ENCODE measurements around the gene ITPK1. TPM values are rescaled to one million over a fixed set of nuclear protein-coding genes. Genes with fewer than 3 reads are reported as not detected.

Gene ITPK1
- total and polyA plus RNA-seq, 2 donors (not counting 3 experiments of a cell fraction or from before 2014, with no cell fraction given), result 39.6 to 51.8 TPM

DNA sequence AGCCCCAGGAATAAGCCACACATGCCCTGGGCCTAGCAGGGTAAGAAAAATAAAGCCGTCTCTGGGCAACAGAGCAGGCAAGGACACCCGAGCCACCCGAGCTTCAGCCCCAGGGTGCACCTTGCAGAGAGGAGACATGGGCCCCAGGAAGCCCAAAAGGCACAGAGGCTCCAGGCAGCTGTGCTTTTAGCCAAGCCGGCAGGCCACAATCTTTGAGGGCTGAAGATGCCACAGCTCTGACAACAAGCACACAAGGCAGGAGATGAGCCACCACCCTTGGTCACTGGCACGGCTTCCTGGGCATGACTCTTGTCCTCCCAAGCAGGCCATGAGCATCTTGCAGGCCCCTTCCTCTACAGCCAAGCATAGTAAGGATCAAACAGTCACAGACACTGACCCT is 86.3 kb downstream of the ITPK1 start:
- CTCF ChIA-PET, result interaction anchor here (5.4 kb wide), 1 partner anchor 84 kb away, joined by 27 read pairs; no protein-coding TSS in a partner anchor
- Histone ChIP-seq H3K4me1 (ENCODE audit: control insufficient read depth, extremely low read depth, insufficient read depth, low read length) (no peaks in the 10 kb centered on the region), H3K27ac (ENCODE audit: insufficient read depth, low read depth, low read length) (no peak overlapping the region), H4K20me1 (replicated peaks; ENCODE audit: control insufficient read depth, extremely low read depth, insufficient read depth, low read length) (no peaks in the 10 kb centered on the region), H3K4me3 (replicated peaks in 1 of 3; ENCODE audit: insufficient read depth in 1 of 3, low read depth in 1 of 3, low read length in 3 of 3) (no peak overlapping the region), H3K9me3 (replicated peaks; ENCODE audit: control insufficient read depth, insufficient read depth, low read length) (no peaks in the 10 kb centered on the region), H3K36me3 (ENCODE audit: control insufficient read depth in 2 of 2, extremely low read depth in 1 of 2, insufficient read depth in 2 of 2, low read length in 2 of 2) (no peaks in the 10 kb centered on the region), H2AFZ (ENCODE audit: low read depth, low read length) (no peak overlapping the region), H3K27me3 (ENCODE audit: control insufficient read depth in 2 of 2, insufficient read depth in 2 of 2, low read length in 2 of 2) (no peaks in the 10 kb centered on the region), H3K9ac (replicated peaks; ENCODE audit: extremely low read depth, insufficient read depth, low read length) (no peak overlapping the region), H3K79me2 (ENCODE audit: control insufficient read depth, insufficient read depth, low read length) (no peaks in the 10 kb centered on the region), H3K9me1 (replicated peaks; ENCODE audit: control insufficient read depth, extremely low read depth, insufficient read depth, low read length) (no peaks in the 10 kb centered on the region), H3K4me2 (ENCODE audit: insufficient read depth, low read length) (no peak overlapping the region)
- POLR2A ChIA-PET, result no interaction called here
- TF ChIP-seq POLR2AphosphoS5 (IDR thresholded peaks at IDR 0.05; ENCODE audit: insufficient read depth, low read depth, low read length) (no peak), JUN (IDR thresholded peaks at IDR 0.05; ENCODE audit: borderline replicate concordance, insufficient read depth, insufficient read length, low read depth) (no peak), POLR2A (IDR thresholded peaks at IDR 0.05; ENCODE audit: low read depth, low read length) (no peak), FOS (IDR thresholded peaks at IDR 0.05; ENCODE audit: borderline replicate concordance, insufficient read depth, low read length) (no peak), MYC (IDR thresholded peaks at IDR 0.05; ENCODE audit: low read depth, low read length) (no peak), EZH2 (IDR thresholded peaks at IDR 0.05; ENCODE audit: borderline replicate concordance, low read depth, low read length, severe bottlenecking) (no peak), GATA2 (IDR thresholded peaks at IDR 0.05; ENCODE audit: insufficient read depth, insufficient read length, low read depth, low read length) (no peak)
- FAIRE-seq (no peak), DNase-seq (ENCODE audit: low read depth, low spot score) (no peak)
- intact Hi-C loops (cut with micrococcal nuclease) (no loop called here), dilution Hi-C loops (cut with MboI; ENCODE audit: extremely low pct_ligation_motif_present, low sequenced_read_pairs) (no loop called here)
- BruUV-seq (replicated peaks), result no TSS peak

DNA sequence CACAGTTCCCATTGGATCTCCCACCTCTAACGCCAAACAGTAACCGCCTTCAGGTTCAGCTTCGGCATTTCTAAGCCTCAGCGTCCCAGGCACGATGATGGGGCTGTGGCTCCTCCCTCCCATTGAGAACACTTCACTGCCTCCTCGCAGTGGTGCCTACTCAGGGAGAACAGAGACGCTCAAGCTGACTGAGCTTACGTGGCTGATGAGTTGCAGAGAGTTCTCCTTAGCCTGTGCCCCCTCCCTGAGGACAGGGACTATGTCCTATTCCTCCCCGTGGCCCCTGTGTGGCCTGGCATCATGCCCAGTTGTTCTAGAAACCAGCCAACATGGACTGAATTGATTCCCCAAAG is 87.0 kb downstream of the ITPK1 start:
- Histone ChIP-seq H3K9ac (replicated peaks; ENCODE audit: extremely low read depth, insufficient read depth, low read length) (no peak overlapping the region), H3K4me1 (ENCODE audit: control insufficient read depth, extremely low read depth, insufficient read depth, low read length) (no peaks in the 10 kb centered on the region), H3K27me3 (ENCODE audit: control insufficient read depth in 2 of 2, insufficient read depth in 2 of 2, low read length in 2 of 2) (no peaks in the 10 kb centered on the region), H4K20me1 (replicated peaks; ENCODE audit: control insufficient read depth, extremely low read depth, insufficient read depth, low read length) (no peaks in the 10 kb centered on the region), H3K9me3 (replicated peaks; ENCODE audit: control insufficient read depth, insufficient read depth, low read length) (no peaks in the 10 kb centered on the region), H3K9me1 (replicated peaks; ENCODE audit: control insufficient read depth, extremely low read depth, insufficient read depth, low read length) (no peaks in the 10 kb centered on the region), H3K36me3 (ENCODE audit: control insufficient read depth in 2 of 2, extremely low read depth in 1 of 2, insufficient read depth in 2 of 2, low read length in 2 of 2) (no peaks in the 10 kb centered on the region), H3K4me3 (replicated peaks in 1 of 3; ENCODE audit: insufficient read depth in 1 of 3, low read depth in 1 of 3, low read length in 3 of 3) (no peak overlapping the region), H3K4me2 (ENCODE audit: insufficient read depth, low read length) (no peak overlapping the region), H2AFZ (ENCODE audit: low read depth, low read length) (no peak overlapping the region), H3K27ac (ENCODE audit: insufficient read depth, low read depth, low read length) (no peak overlapping the region), H3K79me2 (ENCODE audit: control insufficient read depth, insufficient read depth, low read length) (no peaks in the 10 kb centered on the region)
- ChIA-PET CTCF (no interaction called here), POLR2A (no interaction called here)
- intact Hi-C loops (cut with micrococcal nuclease) (no loop called here), dilution Hi-C loops (cut with MboI; ENCODE audit: extremely low pct_ligation_motif_present, low sequenced_read_pairs) (no loop called here)
- FAIRE-seq, result no peak
- no peak for TF ChIP-seq POLR2A (IDR thresholded peaks at IDR 0.05; ENCODE audit: low read depth, low read length)
- TF ChIP-seq, protein P1, sequence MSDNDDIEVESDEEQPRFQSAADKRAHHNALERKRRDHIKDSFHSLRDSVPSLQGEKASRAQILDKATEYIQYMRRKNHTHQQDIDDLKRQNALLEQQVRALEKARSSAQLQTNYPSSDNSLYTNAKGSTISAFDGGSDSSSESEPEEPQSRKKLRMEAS (IDR thresholded peaks at IDR 0.05; ENCODE audit: insufficient read depth, insufficient read length), result no peak
- TF ChIP-seq FOS (IDR thresholded peaks at IDR 0.05; ENCODE audit: borderline replicate concordance, insufficient read depth, low read length), result no peak
- TF ChIP-seq POLR2AphosphoS5 (IDR thresholded peaks at IDR 0.05; ENCODE audit: insufficient read depth, low read depth, low read length), result no peak
- DNase-seq (ENCODE audit: low read depth, low spot score), result no peak
- no TSS peak for BruUV-seq (replicated peaks)
